GM18867 (cell line): ENCODE data around the gene NRXN3.

Experiments
- ATAC-seq: cut with Tn5 transposase; IDR thresholded peaks from one replicate; pipeline ENCODE4 v1.9.1; 2021; ENCODE audit warnings: mild to moderate bottlenecking, moderate library complexity; ENCODE audit not compliant: unreplicated experiment

NRXN3 gene

DNA sequence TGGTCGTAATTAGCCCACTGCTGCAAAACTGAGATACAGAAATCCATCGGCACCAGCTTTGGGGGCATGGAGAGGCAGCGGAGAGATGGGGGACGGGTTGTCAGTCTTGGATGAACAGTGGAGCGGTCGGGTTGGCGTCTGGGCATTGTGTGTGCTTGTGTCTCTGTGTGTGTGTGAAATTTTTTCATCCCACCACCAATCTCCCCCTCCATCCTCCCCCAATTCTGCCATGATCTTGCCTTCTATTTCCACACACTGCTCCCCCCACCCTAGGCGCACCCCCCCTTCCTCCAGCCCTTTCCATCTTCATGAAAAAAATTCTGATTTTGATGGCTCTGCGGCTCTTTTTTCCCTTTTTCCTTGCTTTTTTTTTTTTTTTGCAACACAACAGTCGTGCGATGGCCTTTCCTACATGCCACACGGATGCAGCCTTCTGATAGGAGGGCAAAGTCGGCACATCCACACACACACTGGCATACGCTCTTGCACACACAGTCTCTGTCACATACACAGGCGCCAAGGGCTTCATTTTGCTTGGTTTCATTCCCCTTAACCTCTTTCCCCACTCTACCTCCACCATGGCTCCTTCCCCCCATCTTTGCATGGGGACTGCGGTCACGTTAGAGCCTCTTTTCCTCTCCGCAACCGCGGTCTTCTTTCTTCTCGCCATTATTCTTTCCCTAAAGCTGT is 3.3 kb downstream of the NRXN3 start:
- ATAC-seq: no peak

DNA sequence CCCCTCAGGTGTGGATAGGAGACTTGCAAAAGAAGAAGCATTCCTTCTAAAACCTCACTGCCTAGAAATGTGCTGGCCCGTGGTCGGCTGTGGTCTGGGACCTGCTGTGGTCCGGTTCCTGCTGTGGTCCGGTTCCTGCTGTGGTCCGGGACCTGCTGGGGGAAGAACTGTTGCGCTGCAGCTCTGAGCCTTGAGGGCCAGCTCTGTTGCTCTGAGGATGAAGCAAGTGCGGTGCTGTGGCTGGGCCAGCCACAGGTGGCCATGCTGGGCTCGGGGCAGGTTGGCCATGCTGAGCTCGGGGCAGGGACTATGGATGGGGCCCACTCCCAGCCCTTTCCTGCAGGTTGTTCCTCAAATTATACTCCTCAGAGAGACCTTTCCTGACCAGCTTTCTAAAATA is 5.2 kb downstream of the NRXN3 start:
- no peak for ATAC-seq

DNA sequence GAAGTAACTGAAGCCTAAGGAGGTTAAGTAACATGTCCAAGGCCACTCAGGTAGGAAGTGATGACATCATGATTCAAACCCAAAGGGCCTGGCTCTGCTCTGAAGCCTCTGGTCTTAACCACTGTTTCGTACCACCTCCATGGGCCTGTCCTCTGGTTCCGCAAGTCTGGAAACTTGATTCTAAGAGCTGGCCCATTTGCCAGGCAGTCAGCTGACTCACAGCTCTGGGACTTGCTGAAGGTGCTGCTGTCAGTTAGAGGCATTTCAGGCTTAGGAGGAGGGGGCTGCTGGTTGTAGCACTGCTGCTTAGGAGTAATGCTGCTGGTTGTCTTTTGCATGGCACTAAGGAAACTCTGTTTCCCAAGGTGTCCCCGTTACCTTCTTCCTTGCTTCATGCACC is 7.9 kb downstream of the NRXN3 start:
- ATAC-seq: no peak

DNA sequence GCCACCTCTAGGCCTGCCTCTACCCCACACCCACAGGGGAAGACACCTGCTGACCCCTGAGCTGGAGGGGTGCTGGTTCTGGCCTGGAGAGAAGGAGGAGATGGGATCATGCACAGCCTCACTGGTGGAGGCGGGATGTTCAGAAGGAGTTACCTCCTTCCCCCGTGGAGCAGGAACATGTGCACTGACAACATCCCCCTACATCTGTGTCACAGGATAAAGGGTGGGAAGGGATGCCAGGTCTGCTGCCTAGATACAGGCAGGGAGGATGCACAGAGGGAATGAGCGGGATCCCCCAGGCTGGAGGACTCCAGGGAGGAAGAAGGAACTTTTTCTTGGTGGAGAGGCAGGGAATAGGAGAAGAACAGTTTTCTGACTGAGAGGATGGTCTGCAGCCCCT is 8.8 kb downstream of the NRXN3 start:
- ATAC-seq: no peak

DNA sequence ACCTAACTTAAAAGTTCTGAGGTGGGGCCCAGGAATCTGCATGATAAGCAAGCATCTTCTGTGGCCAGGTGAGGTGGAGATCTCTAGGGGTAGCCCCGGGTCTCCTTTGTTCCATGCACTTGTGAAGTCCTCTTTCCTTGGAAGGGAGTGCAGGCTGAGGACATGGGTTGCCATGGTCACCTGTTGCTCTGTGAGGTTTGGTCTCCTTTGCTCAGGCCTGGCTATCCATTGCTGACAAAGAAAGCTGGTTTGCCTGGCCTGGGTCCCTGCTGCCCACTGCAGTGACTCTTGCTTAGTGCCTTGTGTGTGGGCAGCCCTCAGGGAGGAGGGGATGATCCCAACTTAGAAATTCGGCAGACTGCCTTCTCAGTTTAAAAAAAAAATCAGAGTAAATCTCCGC is 11.1 kb downstream of the NRXN3 start:
- no peak for ATAC-seq

DNA sequence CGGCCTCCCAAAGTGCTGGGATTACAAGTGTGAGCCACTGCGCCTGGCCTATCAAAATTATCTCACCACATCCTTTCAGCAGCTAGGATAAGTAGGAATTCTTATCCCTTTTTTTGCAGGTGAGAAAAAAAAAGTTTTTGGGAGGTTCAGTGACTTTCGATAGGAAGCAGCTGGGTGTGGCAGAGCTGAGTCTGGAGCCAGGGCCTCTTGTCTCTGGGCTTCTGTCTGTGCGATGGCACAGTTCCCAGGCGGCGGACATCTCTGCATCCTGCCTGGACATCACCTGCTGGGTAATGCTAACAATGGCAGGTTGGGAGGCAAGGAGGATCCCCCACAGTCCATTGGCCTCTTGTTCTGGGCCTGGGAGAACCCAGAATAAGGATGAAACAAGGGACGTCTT is 12.5 kb downstream of the NRXN3 start:
- no peak for ATAC-seq

DNA sequence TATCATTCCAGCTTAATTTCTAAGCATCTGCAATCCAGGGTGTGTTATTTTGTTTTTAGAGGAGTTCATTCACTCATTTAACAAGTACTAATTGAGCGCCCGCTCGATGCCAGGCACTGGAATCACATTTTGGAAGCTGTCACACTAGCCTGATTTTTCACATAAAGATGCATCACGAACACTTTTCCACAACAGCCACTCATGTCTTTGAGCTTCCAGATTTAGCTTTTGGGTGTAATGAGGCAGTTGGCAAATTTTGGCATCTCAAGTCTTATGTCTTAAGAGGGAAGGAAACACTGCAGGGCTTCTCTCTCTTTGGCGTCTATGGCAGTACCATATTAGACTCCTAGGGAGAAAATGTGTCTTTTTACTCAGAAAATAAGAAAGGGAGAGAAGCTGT is 14.0 kb downstream of the NRXN3 start:
- no peak for ATAC-seq

DNA sequence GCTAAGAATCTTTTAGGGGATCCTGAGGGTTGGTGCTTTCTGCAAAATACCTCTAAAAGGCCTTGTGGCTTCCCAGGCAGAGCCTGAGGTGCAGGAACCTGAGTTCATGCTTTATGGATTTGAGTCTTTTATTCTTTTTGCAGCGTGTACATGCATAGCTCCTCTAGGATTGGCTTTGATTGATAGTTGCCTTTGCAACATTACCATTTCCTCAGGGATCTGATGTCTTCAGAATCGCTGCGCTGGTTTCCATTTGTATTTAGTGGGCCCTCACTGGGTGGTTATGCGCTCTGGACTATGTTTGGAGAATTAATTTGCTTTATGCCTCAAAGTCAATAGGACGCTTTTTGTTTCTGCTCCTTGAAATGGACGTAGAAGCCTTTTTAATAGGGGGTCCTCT is 16.1 kb downstream of the NRXN3 start:
- ATAC-seq: no peak

GRCh38 chr14:78188882-78189281 is 18.7 kb downstream of the NRXN3 start:
- no peak for ATAC-seq

DNA sequence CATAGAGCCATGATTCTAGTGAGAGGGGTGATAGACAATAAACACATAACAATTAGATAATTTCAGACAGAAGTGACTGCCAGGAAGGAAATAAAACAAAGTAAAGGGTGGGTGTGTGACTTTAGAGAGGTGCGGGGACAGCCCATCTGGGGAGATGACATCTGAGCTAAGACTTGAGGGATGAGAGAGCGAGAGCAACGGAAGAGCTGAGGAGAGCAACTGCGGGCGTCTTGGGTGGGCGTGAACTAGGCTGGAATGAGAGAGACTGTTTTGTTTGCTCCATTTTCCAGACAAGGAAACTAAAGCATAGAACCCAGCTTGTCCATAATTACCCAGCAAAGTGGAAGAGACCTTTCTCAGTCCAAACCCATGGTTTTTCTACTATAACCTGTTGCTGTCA is 25.3 kb downstream of the NRXN3 start:
- no peak for ATAC-seq

GRCh38 chr14:78196323-78196722 is 26.1 kb downstream of the NRXN3 start:
- ATAC-seq: no peak

DNA sequence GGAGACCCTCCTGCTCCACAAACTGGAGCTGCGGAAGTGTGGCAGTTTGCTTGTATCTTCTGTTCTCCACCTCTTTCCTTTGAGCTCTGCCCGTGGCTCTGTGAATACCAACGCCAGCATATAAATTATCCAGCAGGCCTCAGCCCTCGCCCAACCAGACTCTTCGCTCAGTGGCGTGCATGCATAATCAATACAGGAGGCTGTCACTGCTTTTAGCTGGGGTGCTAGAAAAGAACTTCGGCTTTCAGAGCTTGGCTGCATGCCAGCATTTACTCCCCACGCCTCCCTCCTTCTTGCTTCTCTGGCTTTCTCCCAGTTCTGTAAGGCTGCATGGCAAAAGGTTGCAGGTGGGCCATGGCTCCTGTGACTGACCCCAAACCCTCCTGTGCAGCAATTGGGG is 26.9 kb downstream of the NRXN3 start:
- ATAC-seq: no peak

DNA sequence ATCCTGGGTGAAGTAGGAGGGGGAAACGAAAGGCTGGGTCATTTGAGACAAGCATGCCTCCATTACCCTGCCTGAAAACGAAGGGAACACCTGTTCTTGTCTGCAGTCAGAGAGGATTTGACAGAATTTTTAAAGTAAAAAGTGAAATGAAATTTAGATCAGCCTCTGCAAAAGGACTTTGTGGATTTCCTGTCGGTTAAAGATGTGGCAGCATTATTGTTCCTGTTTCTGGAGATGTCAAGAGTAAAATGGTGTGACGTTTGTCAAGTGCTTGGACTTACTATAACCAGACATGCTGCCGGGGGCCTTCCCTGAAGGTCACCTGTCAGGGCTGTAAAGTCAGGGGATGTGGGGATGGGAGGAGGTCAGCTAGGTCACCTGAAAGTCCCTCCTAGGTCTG is 32.0 kb downstream of the NRXN3 start:
- no peak for ATAC-seq

- ATAC-seq: no peak
Observed at GRCh38 chr14:78202976-78203375, 32.8 kb downstream of the NRXN3 start.

- ATAC-seq: no peak
Observed at GRCh38 chr14:78207414-78207813, 37.2 kb downstream of the NRXN3 start.

GRCh38 chr14:78220273-78220672 is 50.1 kb downstream of the NRXN3 start:
- no peak for ATAC-seq

- no peak for ATAC-seq
Observed at GRCh38 chr14:78222746-78223145, 52.6 kb downstream of the NRXN3 start.

DNA sequence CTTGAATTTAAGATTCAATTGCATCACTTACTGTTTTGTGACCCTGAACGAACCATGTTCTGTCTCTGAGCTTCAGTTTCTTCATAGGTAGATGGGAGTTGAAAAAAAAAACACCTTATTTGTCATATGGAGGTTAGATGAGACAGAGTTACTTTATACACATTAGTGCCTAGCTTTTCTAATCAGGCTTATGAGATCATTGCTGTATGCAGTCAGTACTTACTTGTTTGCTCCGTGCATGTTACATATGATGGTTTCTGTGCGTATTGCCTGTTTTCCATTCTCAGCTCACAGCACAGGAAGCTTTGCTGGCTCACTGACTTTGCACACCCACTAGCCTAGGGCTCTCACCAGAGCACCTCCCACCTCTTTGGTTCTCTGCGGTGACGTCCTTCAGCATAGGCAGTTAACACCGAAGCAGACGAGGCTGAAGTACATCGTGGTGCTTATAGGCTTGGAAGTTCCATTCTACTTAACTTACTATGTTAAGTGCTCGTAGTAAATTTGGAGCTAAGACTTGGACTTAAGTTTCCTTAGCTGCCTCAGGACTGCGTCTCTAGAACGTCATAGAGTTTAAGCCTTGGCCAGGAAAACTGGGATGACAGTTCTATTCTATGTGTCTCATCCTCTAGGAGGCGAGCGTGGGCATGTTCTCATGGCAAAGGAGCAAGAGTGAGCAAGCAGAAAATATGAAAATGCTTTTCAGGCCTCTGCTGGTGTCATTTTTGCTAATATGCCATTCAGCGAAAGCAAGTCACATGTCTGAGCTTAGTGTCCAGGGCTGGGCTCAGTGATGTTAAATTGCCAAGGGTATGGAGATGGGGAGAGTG is 57.3 kb downstream of the NRXN3 start:
- ATAC-seq: no peak

DNA sequence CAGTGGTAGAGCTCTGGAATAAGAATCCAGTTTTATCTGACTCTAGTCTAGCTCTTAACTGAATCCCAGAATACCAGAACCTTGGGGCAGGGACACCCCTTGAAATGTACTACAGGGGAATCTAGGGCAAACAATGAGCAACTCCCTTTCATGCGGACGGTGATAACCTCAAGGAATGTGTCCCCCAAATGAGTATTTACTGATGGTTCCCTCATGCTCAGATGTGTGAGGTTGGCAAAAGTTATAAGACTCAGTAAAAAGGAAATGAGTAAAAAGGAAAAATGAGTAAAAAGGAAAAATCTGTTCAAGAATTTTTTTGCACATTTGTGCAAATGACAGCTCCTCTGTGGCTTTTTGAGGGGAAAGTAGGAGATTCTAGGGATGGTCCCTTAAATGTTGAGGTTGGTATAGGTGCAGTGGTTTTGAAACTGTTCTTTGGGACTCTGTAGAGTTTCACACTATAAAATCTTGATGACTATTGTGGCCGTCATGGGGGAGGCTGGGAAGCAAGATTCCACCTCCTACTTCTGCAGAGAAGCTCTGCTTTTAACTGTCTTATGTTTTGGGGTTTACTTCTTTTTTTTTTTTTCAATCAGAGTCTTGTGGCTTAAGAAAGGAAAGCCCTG is 58.6 kb downstream of the NRXN3 start:
- no peak for ATAC-seq

DNA sequence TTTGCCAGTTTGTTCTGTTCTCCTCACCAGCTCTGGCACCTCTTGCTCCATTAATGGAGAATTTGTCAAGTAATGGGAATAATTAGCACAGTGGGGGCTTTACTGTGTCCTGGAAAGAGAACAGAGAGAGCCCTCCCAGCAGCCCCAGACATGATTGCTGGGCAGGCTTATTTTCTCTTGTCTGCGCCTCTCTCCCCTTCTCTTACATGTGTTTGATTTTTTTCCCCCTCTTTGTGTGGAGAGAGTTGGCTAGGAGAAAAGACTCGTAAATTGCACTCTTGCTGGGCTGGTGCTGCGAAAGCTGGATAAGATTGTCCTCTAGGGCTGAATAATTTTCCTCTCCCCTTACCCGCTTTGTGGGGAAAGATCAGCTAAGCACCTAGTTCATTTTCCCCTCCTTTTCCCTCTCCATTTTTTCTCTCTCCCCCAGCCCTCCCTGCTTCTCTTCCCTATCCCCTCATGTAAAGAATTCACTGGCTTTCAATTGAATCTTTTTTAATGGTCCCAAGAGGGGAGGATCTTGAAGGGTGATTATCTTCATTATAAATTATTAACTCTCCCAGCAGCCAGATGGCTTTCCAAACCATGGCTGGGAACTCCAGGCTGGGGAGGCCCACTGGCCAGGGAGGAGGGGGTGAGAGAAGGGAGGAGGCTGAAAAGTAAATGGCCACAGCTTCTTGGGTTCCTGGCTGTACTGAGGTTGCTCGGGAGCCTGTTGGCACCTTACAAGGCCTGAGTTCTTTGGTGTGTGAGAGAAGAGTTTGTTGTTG is 62.2 kb downstream of the NRXN3 start:
- no peak for ATAC-seq

DNA sequence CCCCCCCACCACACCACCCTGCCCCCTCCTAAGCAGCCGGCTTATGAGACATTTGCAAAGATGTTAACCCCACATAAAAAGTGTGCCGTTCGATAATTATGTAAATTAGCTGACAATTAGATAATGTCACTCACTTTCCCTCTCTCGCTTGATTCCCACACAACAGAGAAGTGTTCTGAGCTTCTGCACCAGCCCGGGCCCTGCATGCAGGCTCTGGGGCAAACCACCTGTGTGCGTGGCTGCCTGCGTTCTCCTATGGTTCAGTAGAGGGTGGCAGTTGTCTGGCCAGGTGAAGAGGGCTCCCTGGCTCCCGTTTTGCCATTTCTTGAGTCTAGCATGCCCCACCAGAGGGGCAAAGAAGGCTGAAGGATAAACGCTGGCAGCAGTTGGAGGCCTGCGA is 68.0 kb downstream of the NRXN3 start:
- no peak for ATAC-seq
